MM.1S (cell line): Measurements from ENCODE around the gene CALML5.

Source experiments
- EZH2 ChIP-seq: fragments of 300-600 bp; sonication (generic); optimal IDR thresholded peaks from 2 replicates; pipeline ENCODE3; 2017; ENCODE audit warnings: low read depth, mild to moderate bottlenecking, antibody characterized with exemption, low read length, mixed read lengths
- EZH2phosphoT487 ChIP-seq: fragments of 300-600 bp; sonication (generic); IDR thresholded peaks from 2 replicates; pipeline ENCODE4 v1.6.1; 2018; ENCODE audit warnings: antibody characterized with exemption, low read length
- TF ChIP-seq, protein P1 (sequence below): fragments of 300-600 bp; sonication (generic); IDR thresholded peaks from 2 replicates; pipeline ENCODE4 v1.5.1; 2016; ENCODE audit warnings: antibody characterized with exemption, low read length, mixed read lengths

GRCh38 chr10:5482016-5482415 is 17.4 kb downstream of the CALML5 start:
- TF ChIP-seq, protein P1, sequence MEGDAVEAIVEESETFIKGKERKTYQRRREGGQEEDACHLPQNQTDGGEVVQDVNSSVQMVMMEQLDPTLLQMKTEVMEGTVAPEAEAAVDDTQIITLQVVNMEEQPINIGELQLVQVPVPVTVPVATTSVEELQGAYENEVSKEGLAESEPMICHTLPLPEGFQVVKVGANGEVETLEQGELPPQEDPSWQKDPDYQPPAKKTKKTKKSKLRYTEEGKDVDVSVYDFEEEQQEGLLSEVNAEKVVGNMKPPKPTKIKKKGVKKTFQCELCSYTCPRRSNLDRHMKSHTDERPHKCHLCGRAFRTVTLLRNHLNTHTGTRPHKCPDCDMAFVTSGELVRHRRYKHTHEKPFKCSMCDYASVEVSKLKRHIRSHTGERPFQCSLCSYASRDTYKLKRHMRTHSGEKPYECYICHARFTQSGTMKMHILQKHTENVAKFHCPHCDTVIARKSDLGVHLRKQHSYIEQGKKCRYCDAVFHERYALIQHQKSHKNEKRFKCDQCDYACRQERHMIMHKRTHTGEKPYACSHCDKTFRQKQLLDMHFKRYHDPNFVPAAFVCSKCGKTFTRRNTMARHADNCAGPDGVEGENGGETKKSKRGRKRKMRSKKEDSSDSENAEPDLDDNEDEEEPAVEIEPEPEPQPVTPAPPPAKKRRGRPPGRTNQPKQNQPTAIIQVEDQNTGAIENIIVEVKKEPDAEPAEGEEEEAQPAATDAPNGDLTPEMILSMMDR = no peak
- TF ChIP-seq EZH2 (no peak), EZH2phosphoT487 (no peak)
